GM12878 (cell line): Measurements from ENCODE around the gene ZBTB48. TPM values are rescaled to one million over a fixed set of nuclear protein-coding genes. Genes with fewer than 3 reads are reported as not detected.

Source experiments
- ATAC-seq: fragments of 200-7000 bp; cut with Tn5 transposase; 3 replicates; pipeline ENCODE4 v1.9.1; 2020; ENCODE audit warnings: mild to moderate bottlenecking, moderate library complexity
- BruUV-seq: library from RNA; stranded (reverse); fragments of 400-500 nt; replicated peaks from 2 replicates; lab custom pipeline; 2021; lab: Mats Ljungman, UMichigan
- CTCF ChIA-PET: fragments of 300-600 bp; sonication (Branson Sonifier 250); formaldehyde crosslinking; extraction: SDS; loops from one replicate; lab custom pipeline; 2021; ENCODE audit warnings: inconsistent platforms; lab: Yijun Ruan, JAX
- POLR2A ChIA-PET: fragments of 350-600 bp; formaldehyde crosslinking; extraction: SDS; loops from one replicate; lab custom pipeline; 2021; ENCODE audit warnings: inconsistent platforms; lab: Charles Lee
- RAD21 ChIA-PET: fragments of 300-600 bp; sonication (Branson Sonifier 250); formaldehyde crosslinking; loops from one replicate; lab custom pipeline; 2023; ENCODE audit warnings: antibody characterized with exemption; ENCODE audit not compliant: unreplicated experiment; lab: Charles Lee
- SMC1A ChIA-PET: fragments of 300-600 bp; sonication (Branson Sonifier 250); formaldehyde crosslinking; loops from one replicate; lab custom pipeline; 2023; ENCODE audit not compliant: unreplicated experiment, uncharacterized antibody; lab: Charles Lee
- DNase-seq: peaks from one replicate; pipeline ENCODE4 v3.0.0-alpha.2; 2011; ENCODE audit warnings: low read depth, low spot score
- FAIRE-seq: peaks from 3 replicates; lab custom pipeline; 2011; peaks lifted over from hg19 to GRCh38; lab: Jason Lieb, UNC
- H2AFZ ChIP-seq: 2 replicates; pipeline ENCODE4 v1.6.0; 2011; ENCODE audit warnings: low read depth, low read length, control low read depth; ENCODE audit not compliant: control insufficient read depth
- H3K27ac ChIP-seq: 2 replicates; pipeline ENCODE4 v1.5.1; 2011; ENCODE audit warnings: control low read depth; ENCODE audit not compliant: control insufficient read depth, insufficient read depth
- H3K27me3 ChIP-seq, 2 experiments: replicated peaks in 1 of 2; 2 replicates each; pipeline versions ENCODE4 v1.6.0 to v1.6.1; 2011; ENCODE audit warnings: low read length in 1 of 2; ENCODE audit not compliant: control insufficient read depth in 2 of 2, insufficient read depth in 2 of 2
- H3K36me3 ChIP-seq, 2 experiments: 2 replicates each; pipeline ENCODE4 v1.5.1; 2011; ENCODE audit warnings: low read length in 1 of 2; ENCODE audit not compliant: control insufficient read depth in 2 of 2, insufficient read depth in 2 of 2
- H3K4me1 ChIP-seq: 2 replicates; pipeline ENCODE4 v1.6.1; 2011; ENCODE audit warnings: mild to moderate bottlenecking, low read length, moderate library complexity, mixed read lengths; ENCODE audit not compliant: control insufficient read depth, insufficient read depth
- H3K4me2 ChIP-seq: 2 replicates; pipeline ENCODE4 v1.6.0; 2011; ENCODE audit warnings: control low read depth; ENCODE audit not compliant: control insufficient read depth, insufficient read depth
- H3K4me3 ChIP-seq: fragments of 200-600 bp; sonication (generic); 2 replicates; pipeline ENCODE4 v1.5.1; 2016
- H3K79me2 ChIP-seq: 2 replicates; pipeline ENCODE4 v1.6.0; 2011; ENCODE audit warnings: low read length; ENCODE audit not compliant: control insufficient read depth, insufficient read depth
- H3K9ac ChIP-seq: 2 replicates; pipeline ENCODE4 v1.8.0; 2011; ENCODE audit warnings: low read length, control low read depth, mixed read lengths; ENCODE audit not compliant: control insufficient read depth, insufficient read depth
- H3K9me3 ChIP-seq: replicated peaks from 3 replicates; pipeline ENCODE4 v1.5.1; 2011; ENCODE audit warnings: mild to moderate bottlenecking, low read length; ENCODE audit not compliant: control insufficient read depth, insufficient read depth
- H4K20me1 ChIP-seq: 2 replicates; pipeline ENCODE4 v1.6.0; 2011; ENCODE audit not compliant: control insufficient read depth, insufficient read depth
- BHLHE40 ChIP-seq, 2 experiments: fragments of 450-650 bp in 1 of 2; IDR thresholded peaks; 2 replicates each; pipeline ENCODE4 v1.6.1; 2011 to 2017; ENCODE audit warnings: low read depth in 2 of 2, borderline replicate concordance in 1 of 2, improper control_type of control experiment in 1 of 2, low read length in 1 of 2, mild to moderate bottlenecking in 1 of 2
- BRCA1 ChIP-seq: IDR thresholded peaks from 2 replicates; pipeline ENCODE4 v1.6.1; 2011; ENCODE audit warnings: low read depth, low read length, improper control_type of control experiment
- CREM ChIP-seq: IDR thresholded peaks from 2 replicates; pipeline ENCODE4 v1.6.1; 2014; ENCODE audit warnings: antibody characterized with exemption, low read depth
- DPF2 ChIP-seq: fragments of 450-650 bp; IDR thresholded peaks from 2 replicates; pipeline ENCODE4 v1.6.1; 2017; ENCODE audit warnings: mild to moderate bottlenecking
- EED ChIP-seq: sonication (generic); IDR thresholded peaks from 2 replicates; pipeline ENCODE4 v1.6.1; 2016; ENCODE audit warnings: antibody characterized with exemption, low read depth
- FOXM1 ChIP-seq: IDR thresholded peaks from 2 replicates; pipeline ENCODE4 v1.6.1; 2012; ENCODE audit warnings: low read depth, mild to moderate bottlenecking, inconsistent platforms, low read length, moderate library complexity
- HDGF ChIP-seq: fragments of 450-650 bp; IDR thresholded peaks from 2 replicates; pipeline ENCODE4 v1.6.1; 2016; ENCODE audit warnings: antibody characterized with exemption
- JUNB ChIP-seq: IDR thresholded peaks from 2 replicates; pipeline ENCODE4 v1.6.1; 2016; ENCODE audit warnings: antibody characterized with exemption, mild to moderate bottlenecking
- KLF5 ChIP-seq: fragments of 450-650 bp; IDR thresholded peaks from 2 replicates; pipeline ENCODE4 v1.6.1; 2014; ENCODE audit warnings: mild to moderate bottlenecking; ENCODE audit not compliant: partially characterized antibody
- LARP7 ChIP-seq: fragments of 450-650 bp; IDR thresholded peaks from 2 replicates; pipeline ENCODE4 v1.6.1; 2017; ENCODE audit warnings: mild to moderate bottlenecking
- NBN ChIP-seq: fragments of 450-650 bp; IDR thresholded peaks from 2 replicates; pipeline ENCODE4 v1.6.1; 2016
- PBX3 ChIP-seq: IDR thresholded peaks from 2 replicates; pipeline ENCODE4 v1.6.1; 2011; ENCODE audit warnings: mild to moderate bottlenecking, low read depth, low read length, moderate library complexity; ENCODE audit not compliant: insufficient replicate concordance
- PKNOX1 ChIP-seq: fragments of 450-650 bp; IDR thresholded peaks from 2 replicates; pipeline ENCODE4 v1.6.1; 2016; ENCODE audit warnings: mild to moderate bottlenecking
- POLR2A ChIP-seq: IDR thresholded peaks from 2 replicates; pipeline ENCODE4 v1.6.1; 2011; ENCODE audit warnings: low read depth, mild to moderate bottlenecking, low read length
- POLR2AphosphoS2 ChIP-seq: IDR thresholded peaks from 2 replicates; pipeline ENCODE4 v1.6.1; 2011; ENCODE audit warnings: low read depth, mild to moderate bottlenecking, low read length, improper control_type of control experiment, moderate library complexity
- POLR2AphosphoS5 ChIP-seq: IDR thresholded peaks from 2 replicates; pipeline ENCODE4 v1.6.1; 2011; ENCODE audit warnings: mild to moderate bottlenecking, low read length, inconsistent platforms
- SIX5 ChIP-seq: IDR thresholded peaks from 2 replicates; pipeline ENCODE4 v1.6.1; 2011; ENCODE audit warnings: mild to moderate bottlenecking, low read depth, low read length, moderate library complexity; ENCODE audit not compliant: severe bottlenecking
- SMARCA5 ChIP-seq: fragments of 450-650 bp; IDR thresholded peaks from 2 replicates; pipeline ENCODE4 v1.6.1; 2017; ENCODE audit warnings: mild to moderate bottlenecking
- SPI1 ChIP-seq: IDR thresholded peaks from 2 replicates; pipeline ENCODE4 v1.6.1; 2011; ENCODE audit warnings: low read depth, mild to moderate bottlenecking, low read length, moderate library complexity, borderline replicate concordance; ENCODE audit not compliant: insufficient read depth
- SUPT20H ChIP-seq: IDR thresholded peaks from 2 replicates; pipeline ENCODE4 v1.6.1; 2011; ENCODE audit warnings: low read depth, mild to moderate bottlenecking, low read length, moderate library complexity, borderline replicate concordance; ENCODE audit not compliant: control insufficient read depth
- TCF12 ChIP-seq: IDR thresholded peaks from 2 replicates; pipeline ENCODE4 v1.6.1; 2011; ENCODE audit warnings: low read depth, mild to moderate bottlenecking, low read length
- WRNIP1 ChIP-seq: IDR thresholded peaks from 2 replicates; pipeline ENCODE4 v1.6.1; 2011; ENCODE audit warnings: low read depth, low read length, improper control_type of control experiment, borderline replicate concordance
- ZNF217 ChIP-seq: fragments of 450-650 bp; IDR thresholded peaks from 2 replicates; pipeline ENCODE4 v1.6.1; 2017; ENCODE audit warnings: antibody characterized with exemption, mild to moderate bottlenecking
- WGBS: methylation state at CpG from one replicate; pipeline ENCODE4 v1.1.6; 2016; ENCODE audit warnings: low lambda C conversion rate; ENCODE audit not compliant: insufficient replicate concordance, insufficient coverage; ENCODE audit errors: missing lambda C conversion rate; 5-methylcytosine and 5-hydroxymethylcytosine counted together
- in situ Hi-C: fragments of 300-500 bp; cut with MboI; formaldehyde crosslinking; loops from 9 replicates; pipeline ENCODE4 v1.14.3; 2018; ENCODE audit warnings: mixed read lengths
- intact Hi-C: fragments of 100-400 bp; cut with micrococcal nuclease; formaldehyde crosslinking; loops from one replicate; pipeline ENCODE4 v1.14.2; 2022; ENCODE audit not compliant: unreplicated experiment
- polyA plus RNA-seq, 11 experiments: library from polyadenylated mRNA; depleted of rRNA in 4 of 11; unstranded in 6 of 11; stranded (reverse) in 5 of 11; fragments of >200 nt; fragmentation: Nextera tagmentation in 4 of 11; fragmentation: Illumina TruSeq in 1 of 11; extraction: Ambion mirVana in 4 of 11; extraction: Trizol in 1 of 11; gene quantifications; 1 replicate in 1 of 11; 2 replicates in 10 of 11; pipeline versions ENCODE4 v1.2.1 to v1.2.3, GENCODE V29; 2011 to 2016; ENCODE audit warnings: inconsistent platforms in 2 of 11, missing spikeins in 2 of 11, low read depth in 1 of 11
- total RNA-seq, 4 experiments: library from RNA; depleted of rRNA in 3 of 4; stranded (reverse); fragments of >200 nt in 3 of 4; fragmentation: Illumina TruSeq in 1 of 4; extraction: Trizol in 1 of 4; gene quantifications; 2 replicates each; pipeline versions ENCODE4 v1.2.1 to v1.2.3, GENCODE V29; 2013 to 2021

ZBTB48 gene
- total and polyA plus RNA-seq, 10 of the 15 experiments (the other 5 are each of a cell fraction or from before 2014, with no cell fraction given): 1.00 to 25.3 (median 16.7) TPM

DNA sequence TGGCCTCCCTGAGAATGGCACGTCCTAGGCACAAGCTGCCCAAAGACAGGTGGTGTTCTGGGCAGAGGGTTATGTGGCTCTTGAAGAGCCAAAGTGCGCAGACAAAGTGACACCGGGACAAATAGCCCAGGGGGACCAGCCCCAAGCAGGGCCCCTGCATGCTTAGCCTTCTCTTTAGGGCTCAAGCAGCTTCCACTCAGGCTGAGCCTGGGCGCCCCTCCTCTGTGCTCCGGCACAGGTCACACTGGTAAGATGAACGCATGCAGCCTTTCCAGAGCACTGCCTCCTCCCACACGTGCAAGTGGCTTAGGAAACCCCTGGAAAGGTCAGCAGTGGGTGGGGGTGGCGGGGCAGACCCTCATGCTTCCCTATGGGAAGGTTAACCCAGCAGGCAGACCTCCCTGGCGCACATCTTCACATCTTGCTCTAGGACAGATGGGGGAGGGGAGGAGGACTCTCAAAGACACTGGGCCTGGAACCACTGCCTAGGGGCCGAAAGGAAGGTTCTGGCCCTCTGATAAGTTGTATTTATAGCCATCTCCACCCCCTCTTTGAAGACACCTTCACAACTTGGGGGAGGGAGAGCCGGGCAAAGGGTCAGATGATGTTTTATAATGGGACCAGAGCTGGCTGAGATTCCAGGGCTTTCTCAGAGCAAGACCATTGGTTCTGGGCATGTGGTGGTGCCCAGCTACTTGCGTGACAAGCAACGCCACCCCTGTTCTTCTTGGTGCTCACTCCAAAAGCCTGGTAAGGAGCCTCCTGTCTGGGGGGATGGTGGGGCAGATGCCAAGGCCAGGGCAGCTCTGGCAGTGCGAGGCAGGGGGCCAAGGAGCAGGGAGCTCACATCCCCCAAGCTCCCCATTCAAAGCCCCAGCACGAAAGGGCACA, 17.3 kb downstream of the ZBTB48 start (continued):
- TF ChIP-seq PKNOX1 (no peak), POLR2A (no peak), BRCA1 (no peak), SMARCA5 (no peak), SUPT20H (no peak), POLR2AphosphoS5 (no peak), HDGF (no peak)

- intact Hi-C loops: no loop called here
- TF ChIP-seq PBX3 (no peak), KLF5 (no peak), SIX5 (no peak), LARP7 (no peak), TCF12 (no peak), WRNIP1 (no peak), ZNF217 (no peak), POLR2AphosphoS2 (no peak), CREM (no peak), DPF2 (no peak), EED (no peak), NBN (no peak), FOXM1 (no peak), SPI1 (no peak), JUNB (no peak), BHLHE40 (IDR thresholded peaks at IDR 0.05; ENCODE audit: borderline replicate concordance in 1 of 2, low read depth in 2 of 2, low read length in 1 of 2) (no peak)
- WGBS: over 99% methylated on average over 6 of the region's 6 CpGs
- in situ Hi-C loops: no loop called here
- H3K4me1 ChIP-seq: peaks cover 9% of the 10 kb centered on the region
- no peak overlapping the region for H3K4me2 ChIP-seq
- ChIA-PET POLR2A (interaction anchor here (4.0 kb wide), 1 partner anchor 17 kb away, joined by 22 read pairs; the partner anchor contains the start of gene ZBTB48), SMC1A (no interaction called here), CTCF (interaction anchor here (1.4 kb wide), 1 partner anchor 43 kb away, joined by 6 read pairs; the partner anchor contains the start of genes NOL9 and TAS1R1), RAD21 (no interaction called here)
- H3K36me3 ChIP-seq: peaks cover 10 to 21% of the 10 kb centered on the region in 2 experiments
- no peak overlapping the region for H3K9ac ChIP-seq
- no peak for ATAC-seq
- H3K27me3 ChIP-seq: no peaks in the 10 kb centered on the region
- no peak for FAIRE-seq
- H3K4me3 ChIP-seq: no peak overlapping the region
- DNase-seq: no peak
- H3K79me2 ChIP-seq: peaks cover 36% of the 10 kb centered on the region
- BruUV-seq: no TSS peak
- no peak overlapping the region for H3K27ac ChIP-seq
- no peaks in the 10 kb centered on the region for H3K9me3 ChIP-seq
- no peak overlapping the region for H2AFZ ChIP-seq
- no peaks in the 10 kb centered on the region for H4K20me1 ChIP-seq
Observed at GRCh38 chr1:6597777-6598131, 18.0 kb downstream of the ZBTB48 start.
